ENCODE measurements around the gene C9orf152.
"Not testable (repeated sequence)": the region's sequence is repeated elsewhere in the genome, so short reads cannot be mapped to it uniquely, and the experiment has no call there.

Gene C9orf152, protein sequence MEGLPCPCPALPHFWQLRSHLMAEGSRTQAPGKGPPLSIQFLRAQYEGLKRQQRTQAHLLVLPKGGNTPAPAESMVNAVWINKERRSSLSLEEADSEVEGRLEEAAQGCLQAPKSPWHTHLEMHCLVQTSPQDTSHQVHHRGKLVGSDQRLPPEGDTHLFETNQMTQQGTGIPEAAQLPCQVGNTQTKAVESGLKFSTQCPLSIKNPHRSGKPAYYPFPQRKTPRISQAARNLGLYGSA

DNA sequence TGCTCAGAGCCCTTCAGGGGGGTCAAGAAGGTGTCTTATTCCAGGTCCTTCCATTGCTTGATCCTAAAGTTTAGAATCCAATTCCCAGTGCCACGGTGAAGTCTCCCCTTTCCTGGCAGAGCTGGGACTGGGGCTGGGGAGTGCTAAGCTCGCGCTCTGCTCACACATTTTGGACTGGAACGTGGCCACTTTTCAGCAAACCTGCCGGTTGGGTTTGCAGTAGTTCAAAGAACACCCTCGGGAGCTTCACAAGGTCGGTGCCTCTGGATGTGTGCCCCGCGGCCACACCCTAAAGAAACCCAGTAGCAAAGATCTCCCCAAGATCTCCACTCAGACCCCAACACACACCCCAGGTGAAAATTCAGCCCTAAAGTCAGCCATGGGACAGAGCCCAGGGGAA is at the start of gene C9orf152:
Gene C9orf152 (minus strand): TSS at position 129 of the 400 bp plus-strand sequence. CDS start 580 bp downstream, outside the sequence.
- FAIRE-seq (no peak), DNase-seq (ENCODE audit: insufficient read length, low spot score) (no peak)

DNA sequence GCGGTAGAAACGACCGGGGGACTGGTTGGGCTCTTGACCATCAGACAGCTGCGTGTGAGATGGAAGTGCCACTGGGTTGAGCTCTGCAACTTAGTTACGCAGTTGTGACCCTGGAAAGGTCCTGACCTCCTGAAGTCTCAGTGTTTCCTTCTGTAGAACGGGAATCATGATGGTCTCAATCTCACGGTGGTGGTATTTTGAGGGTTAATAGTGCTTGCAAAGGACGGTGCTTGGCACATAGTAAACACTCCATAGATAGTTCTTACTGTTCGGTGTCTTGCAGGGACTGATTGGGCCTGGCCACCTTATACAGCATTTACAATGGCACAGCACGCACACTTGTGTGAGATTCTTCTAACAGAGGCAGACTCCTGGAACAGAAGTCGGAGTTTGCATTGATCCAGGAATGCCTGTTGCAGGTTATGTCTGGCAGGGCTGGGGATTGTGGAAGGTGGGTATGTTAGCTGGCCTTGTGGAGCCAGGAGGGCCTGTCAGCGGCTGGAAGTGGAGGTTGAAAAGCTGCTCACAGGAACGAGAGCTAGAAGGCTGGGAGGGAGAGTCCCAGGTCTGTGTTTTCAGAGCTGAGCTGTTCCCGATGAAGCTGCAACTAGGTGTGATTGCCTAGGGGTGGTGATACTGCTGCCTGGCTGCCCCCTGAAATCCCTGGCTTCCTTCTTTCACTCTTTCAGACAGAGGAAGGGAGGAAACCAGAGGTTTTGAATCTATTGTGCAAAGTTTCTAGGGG is 49.3 kb upstream of the C9orf152 start:
- no peak for DNase-seq (ENCODE audit: insufficient read length, low spot score)
- peak; percentile 84 for FAIRE-seq

DNA sequence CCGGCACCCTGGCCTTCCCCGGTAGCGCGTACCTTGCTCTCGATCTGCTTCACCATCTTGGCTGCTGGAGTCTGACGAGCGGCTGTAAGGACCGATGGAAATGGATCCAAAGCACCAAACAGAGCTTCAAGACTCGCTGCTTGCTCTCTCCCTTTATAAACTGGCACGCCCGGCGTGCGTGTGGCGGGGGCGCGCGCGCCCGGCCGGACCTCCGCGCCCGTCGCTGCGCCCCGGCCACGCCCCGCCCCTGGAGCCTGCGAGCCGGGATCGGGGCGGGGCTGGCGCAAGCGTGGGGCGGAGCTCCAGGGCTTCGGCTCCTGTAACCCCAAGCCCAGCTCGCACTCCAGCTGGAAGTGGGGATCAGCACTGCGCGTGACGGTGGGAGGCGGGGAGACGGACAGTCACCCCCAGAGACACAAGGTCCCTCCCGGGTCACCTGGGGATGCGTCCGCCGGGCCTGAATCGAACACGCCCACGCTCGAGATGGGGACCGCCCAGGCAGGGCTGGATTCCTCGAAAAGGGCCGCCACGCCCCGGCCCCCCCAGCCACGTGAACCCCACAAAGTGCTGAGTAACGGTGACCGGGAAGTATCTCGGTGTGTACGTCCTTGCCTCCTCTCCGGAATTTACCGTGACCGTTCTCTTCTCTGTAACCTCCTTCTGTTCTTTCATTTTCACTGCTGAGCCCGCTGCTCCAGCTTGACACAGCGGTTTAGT is 48.6 kb upstream of the C9orf152 start, which contains the start of gene TXN:
Gene TXN (minus strand): TSS at position 128 of the 717 bp plus-strand sequence. CDS start 72 bp downstream, at position 56.
- DNase-seq (ENCODE audit: insufficient read length, low spot score) (peak; percentile 67), FAIRE-seq (peak; percentile 4)

DNA sequence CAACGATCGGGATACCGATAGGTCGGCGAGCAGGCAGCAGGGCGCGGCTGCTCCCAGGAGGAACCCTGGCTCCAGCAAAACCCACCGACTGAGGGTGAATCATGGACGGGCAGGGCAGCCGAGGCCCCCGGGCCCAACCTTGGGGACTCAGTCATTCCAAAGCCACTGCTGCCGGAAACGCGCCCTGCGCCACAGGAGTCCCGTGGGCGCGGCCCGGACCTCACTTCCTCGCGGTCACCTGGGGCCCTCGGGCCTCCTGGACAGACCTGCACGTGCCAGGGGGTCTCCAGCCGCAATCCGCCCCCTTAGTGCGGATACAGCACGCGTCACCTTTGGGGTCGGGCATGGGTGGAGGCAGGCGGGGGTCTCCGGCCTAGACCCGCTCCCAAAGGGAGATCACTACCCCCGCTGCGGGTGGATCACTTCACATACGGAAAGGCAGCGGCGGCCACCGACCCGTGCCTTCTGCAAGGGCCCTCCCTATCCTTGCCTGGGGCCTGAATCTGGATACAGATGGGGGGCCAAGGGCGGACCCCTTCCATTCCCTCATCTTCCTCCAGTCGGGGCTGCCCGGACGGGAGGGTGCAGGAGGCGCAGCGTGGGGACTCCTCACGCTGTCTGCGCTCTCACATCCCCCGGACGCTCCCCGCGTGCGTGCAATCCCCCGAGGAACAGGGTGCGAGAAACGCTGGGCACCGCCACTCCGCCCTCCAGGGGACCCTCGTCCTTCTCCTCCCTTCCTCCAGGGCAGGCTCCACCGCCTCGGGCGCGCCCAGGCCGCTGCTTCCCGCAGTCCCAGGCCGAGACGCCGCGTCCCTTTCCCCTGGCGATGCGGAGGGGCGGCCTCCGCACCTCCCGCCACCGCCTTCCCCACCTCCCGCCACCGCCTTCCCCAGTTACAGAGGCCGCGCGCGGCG is 47.8 kb upstream of the C9orf152 start:
- FAIRE-seq (no peak), DNase-seq (ENCODE audit: insufficient read length, low spot score) (no peak)

DNA sequence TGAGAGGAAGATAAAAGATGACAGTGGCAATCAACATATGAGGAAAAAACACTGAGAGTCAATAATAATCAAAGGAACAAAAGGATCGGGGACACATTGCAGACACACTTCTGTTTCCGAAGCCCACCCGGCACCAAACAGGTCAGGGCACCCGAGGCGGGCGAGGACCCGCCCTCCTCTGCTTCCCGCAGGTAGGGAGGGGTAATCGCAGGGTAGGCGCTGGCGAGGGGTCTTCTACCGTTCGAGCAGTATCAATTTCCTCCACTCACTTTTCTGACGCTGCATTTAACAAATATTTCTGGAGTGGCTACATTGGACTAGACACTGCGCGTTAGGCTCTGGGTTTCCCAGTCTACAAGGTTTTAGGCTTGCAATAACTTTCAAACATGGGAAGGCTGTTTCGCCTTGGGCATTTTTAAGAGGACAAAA is 47.1 kb upstream of the C9orf152 start:
- DNase-seq (ENCODE audit: insufficient read length, low spot score) (no peak), FAIRE-seq (no peak)

DNA sequence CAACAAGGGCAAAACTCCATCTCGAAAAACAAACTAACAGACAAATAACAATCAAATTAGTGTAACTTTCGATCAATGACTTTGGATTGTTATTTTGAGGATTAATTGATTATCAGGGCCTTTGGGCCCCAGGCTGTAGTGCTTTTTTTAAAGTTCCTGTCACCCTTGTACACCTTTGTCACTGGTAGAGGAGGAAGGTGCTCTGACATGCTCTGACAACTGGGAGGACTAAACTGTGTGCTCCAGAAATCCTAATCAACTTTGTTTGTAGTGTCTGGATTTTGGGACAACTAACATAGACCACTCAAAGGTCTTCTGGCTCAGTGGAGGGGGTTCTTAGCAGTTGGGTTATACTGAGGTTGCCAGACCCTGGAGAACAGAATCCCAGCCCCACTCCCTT is 46.5 kb upstream of the C9orf152 start:
- DNase-seq (ENCODE audit: insufficient read length, low spot score) (no peak), FAIRE-seq (no peak)

DNA sequence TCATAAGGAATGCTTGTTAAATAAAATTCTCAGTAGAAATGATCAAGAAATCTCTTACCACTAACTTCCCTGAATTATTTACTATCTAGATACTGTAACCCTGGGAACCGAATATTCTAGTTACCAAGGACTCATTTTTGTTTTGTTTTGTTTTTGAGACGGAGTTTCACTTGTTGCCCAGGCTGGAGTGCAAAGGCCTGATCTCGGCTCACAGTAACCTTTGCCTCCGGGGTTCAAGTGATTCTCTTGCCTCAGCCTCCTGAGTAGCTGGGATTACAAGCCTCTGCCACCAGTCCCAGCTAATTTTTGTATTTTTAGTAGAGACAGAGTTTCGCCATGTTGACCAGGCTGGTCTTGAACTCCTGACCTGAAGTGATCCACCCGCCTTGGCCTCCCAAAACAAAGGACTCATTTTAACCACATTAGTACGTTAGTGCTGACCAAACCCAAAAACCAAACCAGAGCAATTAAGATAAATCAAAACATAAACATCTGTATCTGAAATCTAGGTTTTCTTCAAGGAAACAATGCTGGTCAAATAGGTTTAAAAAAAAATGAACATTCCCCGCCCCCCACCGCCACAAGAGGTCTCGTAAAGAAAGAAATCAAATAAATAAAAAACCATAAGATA is 44.7 kb upstream of the C9orf152 start:
- FAIRE-seq (no peak), DNase-seq (ENCODE audit: insufficient read length, low spot score) (no peak)

DNA sequence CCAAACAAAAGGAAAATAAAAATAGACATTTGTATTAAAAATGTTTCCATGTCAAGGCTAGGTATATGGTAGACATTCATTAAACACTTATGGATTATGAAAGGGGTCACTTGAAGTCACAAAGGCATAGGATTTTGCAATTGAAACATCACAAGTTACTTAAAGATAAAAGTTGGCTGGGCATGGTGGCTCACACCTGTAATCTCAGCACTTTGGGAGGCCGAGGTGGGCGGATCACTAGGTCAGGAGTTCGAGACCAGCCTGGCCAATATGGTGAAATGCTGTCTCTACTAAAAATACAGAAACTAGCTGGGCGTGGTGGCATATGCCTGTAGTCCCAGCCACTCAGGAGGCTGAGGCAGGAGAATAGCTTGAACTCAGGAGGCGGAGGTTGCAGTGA is 43.8 kb upstream of the C9orf152 start:
- FAIRE-seq; DNase-seq (ENCODE audit: insufficient read length, low spot score): not testable (repeated sequence)

DNA sequence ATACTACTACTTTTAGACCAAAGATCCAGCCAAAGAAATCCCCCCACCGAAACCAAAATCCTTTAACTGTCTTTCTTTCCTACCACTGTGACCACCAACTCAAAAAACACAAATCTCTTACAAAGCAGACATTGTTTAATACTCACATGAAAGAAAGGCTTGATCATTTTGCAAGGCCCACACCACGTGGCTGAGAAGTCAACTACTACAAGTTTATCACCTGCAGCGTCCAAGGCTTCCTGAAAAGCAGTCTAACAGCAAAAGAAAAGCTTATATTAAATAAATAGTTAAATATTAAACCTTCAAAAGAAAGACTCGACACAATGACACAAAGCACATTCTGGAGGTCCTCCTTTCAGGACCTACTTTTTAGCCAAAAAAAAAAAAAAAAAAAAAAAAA is 43.3 kb upstream of the C9orf152 start:
- DNase-seq (ENCODE audit: insufficient read length, low spot score): no peak
- no peak for FAIRE-seq

DNA sequence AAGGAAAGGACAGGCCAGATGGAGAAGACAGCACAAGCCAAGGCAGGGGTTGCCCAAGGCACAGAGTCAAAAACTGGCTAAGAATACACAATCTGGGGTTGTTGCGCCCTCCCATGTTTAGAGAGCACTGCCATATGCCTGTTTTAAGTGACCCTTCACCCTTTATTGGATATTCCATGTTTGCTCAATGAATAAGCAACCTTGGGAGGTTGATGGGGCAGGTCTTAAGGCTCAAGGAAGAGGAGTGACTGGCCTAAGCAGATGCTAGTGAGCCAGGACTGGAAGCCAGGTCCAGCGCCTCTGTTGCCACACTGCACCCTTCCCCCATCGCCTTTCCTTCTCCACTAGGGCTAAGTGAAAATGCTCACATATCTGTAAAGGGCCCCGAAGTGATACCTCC is 41.6 kb upstream of the C9orf152 start:
- FAIRE-seq (no peak), DNase-seq (ENCODE audit: insufficient read length, low spot score) (no peak)

DNA sequence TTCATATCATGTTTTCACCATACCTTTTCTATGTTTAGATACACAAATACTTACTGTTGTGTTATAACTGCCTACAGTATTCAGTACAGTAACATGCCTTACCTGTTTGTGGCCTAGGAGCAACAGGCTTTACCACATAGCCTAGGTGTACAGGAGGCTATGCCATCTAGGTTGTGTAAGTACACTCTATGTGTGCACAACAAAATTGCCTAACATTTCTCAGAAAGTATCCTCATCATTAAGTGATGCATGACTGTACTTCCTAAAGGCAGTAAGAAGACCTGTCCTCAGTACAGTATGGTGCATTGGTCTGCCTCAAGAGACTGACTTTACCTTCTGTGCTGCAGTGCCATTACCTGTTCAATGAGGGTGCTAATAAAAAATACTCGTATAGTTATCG is 40.4 kb upstream of the C9orf152 start:
- DNase-seq (ENCODE audit: insufficient read length, low spot score): no peak
- FAIRE-seq: no peak

DNA sequence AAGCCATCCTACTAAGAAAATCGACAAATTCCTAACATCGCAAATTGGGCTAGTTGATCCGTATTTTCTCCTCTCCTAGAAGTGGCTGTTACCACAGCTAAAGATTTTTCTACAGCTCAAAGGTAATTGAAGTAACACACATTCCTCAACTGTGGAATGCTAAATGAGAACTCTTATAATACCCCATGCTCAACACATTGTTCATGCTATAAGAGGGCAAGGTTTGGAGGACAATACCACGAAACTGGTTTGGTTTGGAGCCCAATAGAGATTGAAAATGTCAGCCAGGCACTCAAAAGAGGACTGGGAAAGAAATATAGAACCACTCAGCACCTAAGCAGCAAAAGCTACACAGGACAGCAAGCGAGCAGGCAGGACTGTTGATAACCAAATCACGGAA is 38.3 kb upstream of the C9orf152 start:
- no peak for FAIRE-seq
- no peak for DNase-seq (ENCODE audit: insufficient read length, low spot score)

DNA sequence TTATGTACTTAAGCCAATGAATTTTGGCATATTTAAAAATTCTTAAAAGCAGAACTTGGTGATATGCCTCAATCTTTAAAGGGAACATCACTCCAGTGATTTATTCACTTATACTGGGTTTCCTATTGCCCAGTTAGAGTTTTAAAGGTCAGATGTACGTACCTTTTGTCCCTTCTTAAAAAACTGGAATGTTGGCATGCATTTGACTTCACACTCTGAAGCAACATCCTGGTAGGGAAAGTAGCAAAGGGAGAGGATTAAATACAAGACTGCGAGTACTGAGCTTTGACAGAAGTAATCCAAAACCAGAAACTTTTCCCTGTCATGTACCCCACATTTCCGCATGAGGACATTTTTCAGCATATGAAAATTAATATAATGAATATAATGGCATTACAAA is 36.7 kb upstream of the C9orf152 start:
- FAIRE-seq (no peak), DNase-seq (ENCODE audit: insufficient read length, low spot score) (no peak)

DNA sequence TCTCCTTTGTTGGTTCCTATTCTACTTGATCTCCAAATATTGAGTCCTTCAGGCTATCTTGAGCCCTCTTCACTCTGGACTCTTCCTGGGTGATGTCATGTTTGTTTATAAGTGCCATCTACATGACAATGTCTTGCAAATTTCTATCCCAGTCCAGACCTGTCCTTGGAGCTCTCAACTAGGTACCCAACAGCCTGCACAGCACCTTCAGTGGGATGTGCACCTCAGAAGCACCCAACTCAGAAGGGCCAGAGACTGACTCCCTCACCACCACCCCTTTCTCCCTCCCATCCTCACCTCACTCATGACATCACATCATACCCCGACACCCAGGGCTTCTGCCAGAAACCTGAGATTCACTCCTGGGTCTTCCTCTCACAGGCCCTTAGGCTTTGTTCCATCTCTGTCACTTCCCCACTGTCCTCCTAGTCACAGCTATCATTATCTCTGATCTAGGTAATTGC is 33.9 kb upstream of the C9orf152 start:
- no peak for FAIRE-seq
- no peak for DNase-seq (ENCODE audit: insufficient read length, low spot score)

DNA sequence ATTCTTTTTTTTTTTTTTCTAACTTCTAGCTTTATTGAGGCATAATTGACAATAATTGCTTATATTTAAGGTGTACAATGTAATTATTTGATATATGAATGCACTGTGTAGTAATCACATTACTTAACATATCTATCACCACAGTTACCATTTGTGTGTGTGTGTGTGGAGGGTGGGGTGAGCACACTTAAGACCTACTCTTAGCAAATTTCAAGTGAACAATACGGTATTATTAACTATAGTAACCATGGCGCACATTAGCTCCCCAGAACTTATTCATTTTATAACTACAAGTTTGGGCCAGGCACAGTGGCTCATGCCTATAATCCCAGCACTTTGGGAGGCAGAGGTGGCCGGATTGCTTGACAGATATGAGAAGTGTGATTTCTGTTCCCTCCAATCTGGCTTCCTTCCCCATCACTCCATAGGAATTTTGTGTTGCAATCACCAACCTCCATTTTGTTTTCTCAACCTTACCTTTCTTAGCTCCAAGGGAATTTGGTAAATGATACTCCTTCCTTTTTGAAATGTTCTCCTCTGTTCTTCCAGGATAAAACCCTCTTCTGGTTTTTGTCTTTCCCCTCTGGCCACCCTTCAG is 33.4 kb upstream of the C9orf152 start:
- FAIRE-seq: no peak

DNA sequence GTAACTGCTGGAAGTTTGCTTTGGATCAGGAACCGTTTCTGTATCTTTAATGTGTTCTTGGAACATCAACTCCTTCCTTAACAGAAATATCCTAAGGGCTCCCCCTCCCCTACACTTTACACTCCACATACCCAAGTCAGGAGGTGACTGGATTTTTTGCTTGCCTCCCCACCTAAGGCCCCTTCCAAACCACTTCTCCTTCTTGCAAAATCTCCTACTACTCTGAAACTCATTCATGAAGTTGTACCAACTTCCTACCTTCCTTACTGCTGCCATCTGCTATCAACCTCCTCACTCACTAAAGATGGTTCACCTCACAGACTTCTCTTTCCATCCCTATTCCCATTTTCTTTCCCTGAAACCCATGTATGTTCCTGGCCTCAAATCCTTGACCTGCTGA is 32.2 kb upstream of the C9orf152 start:
- no peak for DNase-seq (ENCODE audit: insufficient read length, low spot score)
- FAIRE-seq: no peak

More for the DNA sequence above, 33.4 kb upstream of the C9orf152 start:
- DNase-seq (ENCODE audit: insufficient read length, low spot score): no peak

DNA sequence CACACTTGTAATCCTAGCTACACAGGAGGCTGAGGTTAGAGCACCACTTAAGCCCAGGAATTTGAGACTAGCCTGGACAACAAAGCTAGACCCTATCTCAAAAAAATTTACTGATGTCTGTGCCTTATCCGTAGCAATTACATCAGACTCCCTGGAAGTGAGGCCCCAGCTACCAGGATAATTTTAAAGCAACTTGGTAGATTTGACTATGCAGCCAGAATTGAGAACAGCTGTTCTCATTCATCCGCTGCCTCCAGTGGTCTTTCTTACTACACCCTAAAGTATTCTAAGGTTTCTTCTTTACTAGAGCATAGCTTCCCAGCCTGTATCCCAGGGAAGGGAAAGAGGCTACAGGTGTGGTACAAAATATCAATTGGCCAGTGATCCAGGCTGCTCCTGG is 20.4 kb upstream of the C9orf152 start:
- FAIRE-seq: no peak
- DNase-seq (ENCODE audit: insufficient read length, low spot score): no peak

DNA sequence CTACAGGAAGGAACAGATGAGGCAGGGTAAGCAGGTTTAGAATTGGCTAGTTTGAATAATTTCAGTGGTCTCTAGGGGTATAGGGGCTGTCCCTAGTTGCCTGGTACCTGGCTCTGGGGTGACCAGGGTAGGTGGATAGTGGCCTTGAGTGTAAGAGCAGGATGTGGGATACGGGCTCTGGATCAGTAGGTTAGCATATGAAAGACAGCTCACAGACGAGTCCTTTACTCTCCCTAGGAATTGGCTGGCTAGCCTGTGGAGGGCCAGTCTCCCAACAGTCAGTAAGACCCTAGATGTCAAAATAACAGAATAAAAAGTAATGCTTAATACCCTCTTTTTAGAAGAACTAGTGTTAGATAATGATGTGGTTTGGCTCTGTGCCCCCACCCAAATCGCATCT is 16.6 kb upstream of the C9orf152 start:
- DNase-seq (ENCODE audit: insufficient read length, low spot score): no peak
- FAIRE-seq: no peak

DNA sequence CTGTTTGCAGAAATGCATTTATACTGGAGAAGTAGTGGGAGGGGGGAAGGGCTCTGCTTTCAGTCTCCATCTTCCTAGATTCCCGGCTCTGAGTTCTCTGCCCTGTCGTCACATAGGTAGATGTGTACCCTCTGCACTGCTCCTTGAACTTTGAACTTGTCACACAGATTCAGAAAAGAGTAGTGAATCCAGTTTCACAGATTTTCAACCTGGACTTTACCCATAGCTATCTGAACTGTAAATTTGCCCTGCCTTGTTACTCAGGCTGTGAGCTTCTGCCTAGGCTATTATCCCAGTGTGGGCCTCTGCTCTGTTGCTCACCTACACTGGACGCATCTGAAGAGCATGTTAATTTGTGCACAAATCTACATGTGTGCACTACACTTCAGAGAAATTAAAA is 12.8 kb upstream of the C9orf152 start:
- FAIRE-seq: no peak
- DNase-seq (ENCODE audit: insufficient read length, low spot score): no peak
